Activated B cell treated with CpG ODN at 0.5 μM for 24 hours (primary cell): Measurements from ENCODE around the gene NKX2-1. TPM values are rescaled to one million over a fixed set of nuclear protein-coding genes. Genes with fewer than 3 reads are reported as not detected.

Source experiments
- ATAC-seq: fragments of 200-7000 bp; cut with Tn5 transposase; one replicate; pipeline ENCODE4 v1.10.0; 2021; ENCODE audit warnings: low read depth, mild to moderate bottlenecking, moderate library complexity
- CTCF ChIA-PET: fragments of 350-600 bp; sonication (Branson Sonifier 250); formaldehyde crosslinking; loops from one replicate; lab custom pipeline; 2021; ENCODE audit warnings: antibody characterized with exemption; lab: Charles Lee
- POLR2A ChIA-PET: fragments of 350-600 bp; sonication (Branson Sonifier 250); formaldehyde crosslinking; loops from one replicate; lab custom pipeline; 2021; ENCODE audit warnings: antibody characterized with exemption; lab: Charles Lee
- DNase-seq: peaks from one replicate; pipeline ENCODE4 v3.0.0; 2022
- H3K27ac Mint-ChIP-seq: one replicate; pipeline ENCODE4 v1.8.0; 2020; ENCODE audit warnings: mixed read lengths
- H3K27me3 Mint-ChIP-seq: one replicate; pipeline ENCODE4 v1.8.0; 2021; ENCODE audit warnings: mixed read lengths
- H3K36me3 Mint-ChIP-seq: one replicate; pipeline ENCODE4 v1.8.0; 2021; ENCODE audit warnings: low read depth, mixed read lengths
- H3K4me1 Mint-ChIP-seq: one replicate; pipeline ENCODE4 v1.8.0; 2021; ENCODE audit warnings: mixed read lengths
- H3K4me3 Mint-ChIP-seq: one replicate; pipeline ENCODE4 v1.8.0; 2020; ENCODE audit warnings: mild to moderate bottlenecking, mixed read lengths
- H3K9me3 Mint-ChIP-seq: one replicate; pipeline ENCODE4 v1.8.0; 2020; ENCODE audit warnings: mixed read lengths
- CTCF ChIP-seq: fragments of 200-600 bp; IDR thresholded peaks from one replicate; pipeline ENCODE4 v1.8.0; 2022; ENCODE audit warnings: antibody characterized with exemption, mild to moderate bottlenecking
- intact Hi-C: fragments of 100-400 bp; cut with micrococcal nuclease; formaldehyde crosslinking; loops from one replicate; pipeline ENCODE4 v1.15.1; 2024
- total RNA-seq: library from RNA; stranded (reverse); gene quantifications from 2 replicates; pipeline ENCODE4 v1.2.3, GENCODE V29; 2022

The NKX2-1 gene
- total RNA-seq, 1 donor from 2014 or later, result not detected

- Mint-ChIP-seq H3K27ac (no peak overlapping the region), H3K27me3 (peaks cover 58% of the 10 kb centered on the region), H3K36me3 (no peaks in the 10 kb centered on the region), H3K9me3 (peaks cover 3% of the 10 kb centered on the region), H3K4me1 (peaks cover 12% of the 10 kb centered on the region), H3K4me3 (no peak overlapping the region)
- ATAC-seq (no peak), DNase-seq (no peak)
- ChIA-PET POLR2A (no interaction called here), CTCF (no interaction called here)
- no peak for TF ChIP-seq CTCF
- intact Hi-C loops, result loop anchor here (5.0 kb wide), 1 partner anchor 153 kb away; no protein-coding TSS in a partner anchor
Observed at GRCh38 chr14:36504771-36505175, 15.3 kb downstream of the NKX2-1 start.

- Mint-ChIP-seq H3K9me3 (peaks cover 3% of the 10 kb centered on the region), H3K4me1 (peaks cover 12% of the 10 kb centered on the region), H3K27ac (no peak overlapping the region), H3K4me3 (no peak overlapping the region), H3K27me3 (peaks cover 52% of the 10 kb centered on the region), H3K36me3 (no peaks in the 10 kb centered on the region)
- TF ChIP-seq CTCF, result no peak
- intact Hi-C loops, result no loop called here
- DNase-seq (no peak), ATAC-seq (no peak)
- ChIA-PET POLR2A (no interaction called here), CTCF (no interaction called here)
Observed at GRCh38 chr14:36503771-36504741, 16.0 kb downstream of the NKX2-1 start.

- ATAC-seq, result no peak
- TF ChIP-seq CTCF, result no peak
- Mint-ChIP-seq H3K4me1 (peaks cover 12% of the 10 kb centered on the region), H3K4me3 (no peak overlapping the region), H3K27ac (no peak overlapping the region), H3K27me3 (peaks cover 45% of the 10 kb centered on the region), H3K9me3 (peaks cover 3% of the 10 kb centered on the region), H3K36me3 (no peaks in the 10 kb centered on the region)
- ChIA-PET CTCF (no interaction called here), POLR2A (no interaction called here)
- no peak for DNase-seq
- intact Hi-C loops, result no loop called here
Observed at GRCh38 chr14:36502558-36503508, 17.2 kb downstream of the NKX2-1 start.

GRCh38 chr14:36498938-36499337, 21.1 kb downstream of the NKX2-1 start:
- Mint-ChIP-seq H3K27ac (no peak overlapping the region), H3K27me3 (peaks cover 19% of the 10 kb centered on the region), H3K4me1 (peaks cover 3% of the 10 kb centered on the region), H3K36me3 (no peaks in the 10 kb centered on the region), H3K9me3 (no peaks in the 10 kb centered on the region), H3K4me3 (no peak overlapping the region)
- ChIA-PET POLR2A (no interaction called here), CTCF (no interaction called here)
- no peak for TF ChIP-seq CTCF
- intact Hi-C loops, result no loop called here
- no peak for ATAC-seq
- no peak for DNase-seq
